RWPE1 (cell line): ENCODE data around the gene EEF1B2.
A peak's percentile ranks its signal among the peaks of the same experiment; 100 is the strongest.
"Not testable (repeated sequence)": the region's sequence is repeated elsewhere in the genome, so short reads cannot be mapped to it uniquely, and the experiment has no call there.

Experiments used
- CTCF ChIA-PET: fragments of 350-600 bp; sonication (Branson Sonifier 250); formaldehyde crosslinking; extraction: SDS; loops from one replicate; lab custom pipeline; 2021; lab: Yijun Ruan, JAX
- POLR2A ChIA-PET: fragments of 400-600 bp; formaldehyde crosslinking; extraction: SDS; loops from one replicate; lab custom pipeline; 2020; ENCODE audit warnings: antibody characterized with exemption; ENCODE audit not compliant: low non-redundant PET; lab: Yijun Ruan, JAX
- DNase-seq: peaks from one replicate; pipeline ENCODE4 v3.0.0; 2012; ENCODE audit warnings: low spot score
- H3K27ac ChIP-seq: fragments of 450-650 bp; 2 replicates; pipeline ENCODE4 v1.5.1; 2017
- CTCF ChIP-seq: fragments of 450-650 bp; conservative IDR thresholded peaks from 2 replicates; pipeline ENCODE4 v1.5.1; 2017; ENCODE audit warnings: low read depth, mild to moderate bottlenecking

Gene EEF1B2

GRCh38 chr2:206159346-206160124 is at the start of gene EEF1B2, which contains the start of gene NDUFS1:
EEF1B2 (plus strand) TSS chr2:206159895; CDS start chr2:206159980, 85 bp downstream.
NDUFS1 (minus strand) TSS chr2:206159444; CDS start chr2:206153678, 5,766 bp downstream.
- peak; percentile 95 for DNase-seq
- no peak for TF ChIP-seq CTCF
- H3K27ac ChIP-seq, result peak within 1 kb of the TSS; percentile 86
- ChIA-PET CTCF (interaction anchor here (0.7 kb wide), 1 partner anchor 114 kb away, joined by 3 read pairs; no protein-coding TSS in a partner anchor), POLR2A (interaction anchor here (0.6 kb wide), 1 partner anchor 113 kb away, joined by 3 read pairs; no protein-coding TSS in a partner anchor)

GRCh38 chr2:206112108-206112507 is 47.6 kb upstream of the EEF1B2 start:
- ChIA-PET CTCF (no interaction called here), POLR2A (no interaction called here)
- H3K27ac ChIP-seq, result no peak overlapping the region
- no peak for DNase-seq
- TF ChIP-seq CTCF, result no peak

- no peak for DNase-seq
- ChIA-PET CTCF (interaction anchor here (0.6 kb wide), 1 partner anchor 39 kb away, joined by 5 read pairs; no protein-coding TSS in a partner anchor), POLR2A (no interaction called here)
- no peak for TF ChIP-seq CTCF
- no peak overlapping the region for H3K27ac ChIP-seq
Observed at GRCh38 chr2:206112846-206113547, 46.7 kb upstream of the EEF1B2 start.

- H3K27ac ChIP-seq, result no peak overlapping the region
- TF ChIP-seq CTCF, result no peak
- ChIA-PET POLR2A (no interaction called here), CTCF (no interaction called here)
- no peak for DNase-seq
Observed at GRCh38 chr2:206115026-206115578, 44.6 kb upstream of the EEF1B2 start.

- DNase-seq, result no peak
- ChIA-PET CTCF (no interaction called here), POLR2A (no interaction called here)
- no peak overlapping the region for H3K27ac ChIP-seq
- TF ChIP-seq CTCF, result no peak
Observed at GRCh38 chr2:206116278-206116677, 43.4 kb upstream of the EEF1B2 start.

- H3K27ac ChIP-seq, CTCF ChIA-PET, DNase-seq, POLR2A ChIA-PET: not testable (repeated sequence)
Observed at GRCh38 chr2:206122569-206122968, 37.1 kb upstream of the EEF1B2 start.
